Body of pancreas (tissue), 4 donors: ENCODE measurements around the gene PRPH. TPM values are rescaled to one million over a fixed set of nuclear protein-coding genes. Genes with fewer than 3 reads are reported as not detected.

Source experiments
- ATAC-seq: fragments of 150-250 bp; one replicate; pipeline ENCODE4 v1.9.1; 2016
- DNase-seq, 4 donors: peaks; one replicate each; pipeline ENCODE4 v3.0.0-alpha.2; 2019
- H3K27ac ChIP-seq, 4 donors: fragments of 200-600 bp; sonication (generic); 1 replicate in 3 of 4; 2 replicates in 1 of 4; pipeline versions ENCODE4 v1.5.1 to v1.6.1; 2016 to 2019; ENCODE audit warnings: mild to moderate bottlenecking in 1 of 4, mixed read lengths in 1 of 4, moderate library complexity in 1 of 4
- H3K27me3 ChIP-seq, 2 donors: fragments of 200-600 bp; sonication (generic); one replicate each; pipeline ENCODE4 v1.6.0; 2016; ENCODE audit warnings: mild to moderate bottlenecking in 1 of 2
- H3K36me3 ChIP-seq, 2 donors: fragments of 200-600 bp; sonication (generic); replicated peaks in 1 of 2; 2 replicates each; pipeline ENCODE4 v1.5.1; 2016; ENCODE audit warnings: low read depth in 2 of 2; ENCODE audit not compliant: insufficient read depth in 1 of 2
- H3K4me1 ChIP-seq: fragments of 200-600 bp; sonication (generic); one replicate; pipeline ENCODE4 v1.6.0; 2016
- H3K4me3 ChIP-seq, 2 donors: fragments of 200-600 bp; sonication (generic); 1 replicate in 1 of 2; 2 replicates in 1 of 2; pipeline ENCODE4 v1.5.1; 2016 to 2019
- H3K9me3 ChIP-seq, 3 donors: fragments of 200-600 bp; sonication (generic); 1 replicate in 2 of 3; 2 replicates in 1 of 3; pipeline ENCODE4 v1.5.1; 2016
- POLR2A ChIP-seq, 3 donors: fragments of 450-650 bp; IDR thresholded peaks; one replicate each; pipeline ENCODE4 v1.6.1; 2016; ENCODE audit warnings: antibody characterized with exemption in 3 of 3, mild to moderate bottlenecking in 2 of 3
- WGBS, 2 donors: methylation state at CpG; one replicate each; pipeline ENCODE4 v1.1.5; 2017; 5-methylcytosine and 5-hydroxymethylcytosine counted together
- intact Hi-C: fragments of 100-400 bp; cut with DNase I; formaldehyde crosslinking; loops from one replicate; pipeline ENCODE4 v1.15.1; 2023
- total RNA-seq, 2 donors: library from RNA; depleted of rRNA; stranded (reverse); fragments of >200 nt; gene quantifications; one replicate each; pipeline ENCODE4 v1.1.0, GENCODE V29; 2016
- TF ChIP-seq, protein P1 (sequence below), 7 experiments: fragments of 450-650 bp in 4 of 7; fragments of 200-600 bp in 3 of 7; sonication (generic) in 3 of 7; IDR thresholded peaks; one replicate each; pipeline ENCODE4 v1.5.1; 2016 to 2019; ENCODE audit warnings: antibody characterized with exemption in 7 of 7

The PRPH gene
- total RNA-seq, 2 donors from 2014 or later: 9.6 TPM; not detected in 1

DNA sequence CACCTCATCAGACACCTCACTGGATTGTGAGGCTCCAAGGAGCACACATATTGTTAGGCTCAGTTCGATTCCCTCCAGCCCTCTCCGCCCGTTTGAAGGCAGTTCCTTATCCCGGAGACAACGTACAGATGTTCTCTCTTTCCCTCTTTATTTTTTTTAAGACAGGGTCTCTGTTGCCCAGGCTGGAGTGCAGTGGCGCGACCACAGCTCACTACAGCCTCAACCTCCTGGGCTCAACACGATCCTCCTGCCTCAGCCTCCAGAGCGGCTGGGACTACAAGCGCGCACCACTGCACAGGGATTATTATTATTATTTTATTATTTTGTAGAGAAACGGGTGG, 27.4 kb downstream of the PRPH start:
- 35 to 38% methylated on average over 12 of the region's 12 CpGs for WGBS, 2 donors

DNA sequence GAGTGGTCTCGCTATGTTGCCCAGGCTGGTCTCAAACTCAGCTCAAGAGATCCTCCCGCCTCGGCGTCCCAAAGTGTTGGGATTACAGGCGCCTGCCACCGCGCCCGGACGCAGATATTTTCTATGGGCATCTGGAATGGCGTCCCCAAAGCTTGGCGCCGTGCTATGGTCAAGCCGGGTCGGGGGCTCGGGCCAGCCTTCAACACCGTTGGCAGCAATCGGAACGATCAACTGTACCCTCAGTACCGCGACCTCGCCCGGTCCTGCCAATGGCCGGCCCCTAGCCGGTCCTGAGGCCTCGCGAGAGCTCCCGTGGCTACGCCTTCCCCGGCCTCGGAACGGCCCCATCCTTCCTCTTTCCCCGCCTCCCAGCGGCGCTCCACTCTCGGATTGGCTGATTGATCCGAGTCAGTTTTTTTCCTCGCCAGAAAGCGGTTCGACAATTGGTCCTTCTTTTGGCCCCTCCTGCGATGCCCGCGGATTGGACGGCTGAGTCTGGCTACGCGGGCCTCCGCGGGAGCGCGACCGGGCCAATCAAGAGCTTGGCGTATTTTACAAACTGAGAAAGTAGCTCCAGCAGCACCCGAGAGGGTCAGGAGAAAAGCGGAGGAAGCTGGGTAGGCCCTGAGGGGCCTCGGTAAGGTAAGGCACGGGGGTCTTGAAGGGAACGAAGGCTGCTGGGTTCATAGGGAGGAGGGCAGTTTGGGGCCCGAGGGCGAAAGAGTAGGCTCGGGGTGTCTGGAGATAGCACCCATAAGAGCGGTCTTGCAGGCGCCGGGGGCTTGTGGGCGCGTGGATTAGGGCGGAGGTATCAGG, 28.0 kb downstream of the PRPH start, which contains the start of gene TROAP:
Gene TROAP, plus strand, starts transcription at position 548 of the 816 bp plus-strand sequence. CDS start 354 bp downstream, outside the sequence.
- H3K27ac ChIP-seq: peak within 1 kb of the TSS in 3 of 4 donors; percentile 42 to 44 (median 43)
- WGBS, 2 donors: 0% methylated on average over 63 to 65 of the region's 65 CpGs

More for the DNA sequence above, 27.4 kb downstream of the PRPH start:
- Histone ChIP-seq H3K27me3 (no peaks in the 10 kb centered on the region), H3K9me3 (no peaks in the 10 kb centered on the region), H3K36me3 (no peaks in the 10 kb centered on the region), H3K4me3 (peak overlapping the region; percentile 35 to 62), H3K4me1 (peaks cover 13% of the 10 kb centered on the region), H3K27ac (peak overlapping the region in 2 of 4 donors; percentile 42 to 44)
- ATAC-seq: no peak
- TF ChIP-seq, protein P1, sequence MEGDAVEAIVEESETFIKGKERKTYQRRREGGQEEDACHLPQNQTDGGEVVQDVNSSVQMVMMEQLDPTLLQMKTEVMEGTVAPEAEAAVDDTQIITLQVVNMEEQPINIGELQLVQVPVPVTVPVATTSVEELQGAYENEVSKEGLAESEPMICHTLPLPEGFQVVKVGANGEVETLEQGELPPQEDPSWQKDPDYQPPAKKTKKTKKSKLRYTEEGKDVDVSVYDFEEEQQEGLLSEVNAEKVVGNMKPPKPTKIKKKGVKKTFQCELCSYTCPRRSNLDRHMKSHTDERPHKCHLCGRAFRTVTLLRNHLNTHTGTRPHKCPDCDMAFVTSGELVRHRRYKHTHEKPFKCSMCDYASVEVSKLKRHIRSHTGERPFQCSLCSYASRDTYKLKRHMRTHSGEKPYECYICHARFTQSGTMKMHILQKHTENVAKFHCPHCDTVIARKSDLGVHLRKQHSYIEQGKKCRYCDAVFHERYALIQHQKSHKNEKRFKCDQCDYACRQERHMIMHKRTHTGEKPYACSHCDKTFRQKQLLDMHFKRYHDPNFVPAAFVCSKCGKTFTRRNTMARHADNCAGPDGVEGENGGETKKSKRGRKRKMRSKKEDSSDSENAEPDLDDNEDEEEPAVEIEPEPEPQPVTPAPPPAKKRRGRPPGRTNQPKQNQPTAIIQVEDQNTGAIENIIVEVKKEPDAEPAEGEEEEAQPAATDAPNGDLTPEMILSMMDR (IDR thresholded peaks at IDR 0.05): no peak
- no peak for TF ChIP-seq POLR2A (IDR thresholded peaks at IDR 0.05)
- intact Hi-C loops: no loop called here
- no peak for DNase-seq

DNA sequence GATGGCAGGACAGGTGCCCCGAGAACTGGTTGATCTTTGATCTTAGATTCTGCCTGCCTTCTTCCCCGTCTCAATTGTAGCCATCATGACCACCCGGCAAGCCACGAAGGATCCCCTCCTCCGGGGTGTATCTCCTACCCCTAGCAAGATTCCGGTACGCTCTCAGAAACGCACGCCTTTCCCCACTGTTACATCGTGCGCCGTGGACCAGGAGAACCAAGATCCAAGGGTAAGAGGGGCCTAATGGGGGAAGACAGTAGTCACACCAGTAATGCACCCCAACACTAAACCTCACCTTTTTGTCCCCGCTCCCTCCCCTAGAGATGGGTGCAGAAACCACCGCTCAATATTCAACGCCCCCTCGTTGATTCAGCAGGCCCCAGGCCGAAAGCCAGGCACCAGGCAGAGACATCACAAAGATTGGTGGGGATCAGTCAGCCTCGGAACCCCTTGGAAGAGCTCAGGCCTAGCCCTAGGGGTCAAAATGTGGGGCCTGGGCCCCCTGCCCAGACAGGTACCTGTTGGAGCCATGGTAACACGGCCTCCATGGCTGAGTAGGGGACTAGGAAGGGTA, 28.7 kb downstream of the PRPH start:
- peaks cover 13% of the 10 kb centered on the region for H3K4me1 ChIP-seq
- 9 to 11% methylated on average over 15 to 19 of the region's 19 CpGs for WGBS, 2 donors
- intact Hi-C loops: no loop called here
- ATAC-seq: no peak
- H3K27ac ChIP-seq: peak overlapping the region in 1 of 4 donors; percentile 31
- H3K4me3 ChIP-seq: peak overlapping the region in 1 of 2 donors; percentile 11
- H3K27me3 ChIP-seq: no peaks in the 10 kb centered on the region
- H3K9me3 ChIP-seq: no peaks in the 10 kb centered on the region
- H3K36me3 ChIP-seq: no peaks in the 10 kb centered on the region
- DNase-seq: no peak
- TF ChIP-seq, protein P1 (IDR thresholded peaks at IDR 0.05): no peak
- no peak for TF ChIP-seq POLR2A (IDR thresholded peaks at IDR 0.05)

More for the DNA sequence above, 28.0 kb downstream of the PRPH start, which contains the start of gene TROAP:
- peak within 1 kb of the TSS; percentile 35 to 62 for H3K4me3 ChIP-seq
- H3K4me1 ChIP-seq: peaks cover 13% of the 10 kb centered on the region
- ATAC-seq (peak; percentile 99), DNase-seq (peak; percentile 97 to 98 (median 98))
- no peaks in the 10 kb centered on the region for H3K9me3 ChIP-seq
- TF ChIP-seq, protein P1 (IDR thresholded peaks at IDR 0.05): no peak
- peak in 2 of 3 donors; percentile 67 to 71 for TF ChIP-seq POLR2A (IDR thresholded peaks at IDR 0.05)
- H3K36me3 ChIP-seq: no peaks in the 10 kb centered on the region
- no peaks in the 10 kb centered on the region for H3K27me3 ChIP-seq
- intact Hi-C loops: no loop called here

DNA sequence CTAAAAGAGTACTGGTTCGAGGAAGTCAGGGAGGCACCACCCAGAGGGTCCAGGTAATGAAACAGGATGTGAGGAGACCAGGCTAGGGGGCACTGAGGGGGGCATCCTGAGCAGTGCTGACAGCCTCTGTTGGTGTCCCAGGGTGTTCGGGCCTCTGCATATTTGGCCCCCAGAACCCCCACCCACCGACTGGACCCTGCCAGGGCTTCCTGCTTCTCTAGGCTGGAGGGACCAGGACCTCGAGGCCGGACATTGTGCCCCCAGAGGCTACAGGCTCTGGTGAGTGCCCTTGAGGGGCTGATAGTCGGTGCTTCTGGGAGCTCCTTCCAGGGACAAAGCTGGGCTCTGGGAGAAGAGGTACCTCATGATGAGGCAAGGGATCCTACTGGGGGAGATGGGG, 30.7 kb downstream of the PRPH start:
- H3K9me3 ChIP-seq: no peaks in the 10 kb centered on the region
- no peak for DNase-seq
- H3K27ac ChIP-seq: no peak overlapping the region
- no peak overlapping the region for H3K4me3 ChIP-seq
- ATAC-seq: no peak
- WGBS, 2 donors: 67 to 87% methylated on average over 2 to 5 of the region's 6 CpGs
- no peaks in the 10 kb centered on the region for H3K36me3 ChIP-seq
- no peaks in the 10 kb centered on the region for H3K27me3 ChIP-seq
- intact Hi-C loops: no loop called here
- TF ChIP-seq POLR2A (IDR thresholded peaks at IDR 0.05): no peak
- TF ChIP-seq, protein P1 (IDR thresholded peaks at IDR 0.05): no peak
- peaks cover 13% of the 10 kb centered on the region for H3K4me1 ChIP-seq
